Measurements from ENCODE around the gene SLC7A1. TPM values are rescaled to one million over a fixed set of nuclear protein-coding genes. Genes with fewer than 3 reads are reported as not detected.

Gene SLC7A1
- total and polyA plus RNA-seq, 2 donors (not counting 3 experiments of a cell fraction or from before 2014, with no cell fraction given), result 21.0 to 79.3 TPM

DNA sequence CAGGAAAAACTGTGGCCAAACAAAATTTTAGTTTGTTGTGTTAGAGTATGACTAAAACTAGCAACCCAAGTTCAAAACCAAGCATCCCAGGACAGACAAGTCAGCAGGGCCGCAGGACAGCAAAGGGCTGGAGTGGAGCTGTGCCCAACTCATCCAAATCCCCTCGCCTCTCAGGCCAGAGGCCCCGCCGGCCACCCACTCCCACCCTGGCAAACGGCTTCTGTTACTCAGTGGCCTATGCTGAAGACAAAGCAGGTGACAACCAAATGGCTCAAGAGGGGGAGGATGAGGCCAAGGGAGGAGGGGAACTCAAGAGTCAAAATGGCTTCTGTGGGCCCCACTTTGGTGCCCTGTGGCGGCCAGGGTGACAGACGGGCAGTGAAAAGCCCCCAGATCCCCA is 69.7 kb downstream of the SLC7A1 start:
- intact Hi-C loops (cut with micrococcal nuclease) (no loop called here), dilution Hi-C loops (cut with MboI; ENCODE audit: extremely low pct_ligation_motif_present, low sequenced_read_pairs) (no loop called here)
- Histone ChIP-seq H3K79me2 (ENCODE audit: control insufficient read depth, insufficient read depth, low read length) (peaks cover 9% of the 10 kb centered on the region), H3K4me3 (replicated peaks in 1 of 3; ENCODE audit: insufficient read depth in 1 of 3, low read depth in 1 of 3, low read length in 3 of 3) (no peak overlapping the region), H3K9me1 (replicated peaks; ENCODE audit: control insufficient read depth, extremely low read depth, insufficient read depth, low read length) (no peaks in the 10 kb centered on the region), H3K27me3 (ENCODE audit: control insufficient read depth in 2 of 2, insufficient read depth in 2 of 2, low read length in 2 of 2) (no peaks in the 10 kb centered on the region), H4K20me1 (replicated peaks; ENCODE audit: control insufficient read depth, extremely low read depth, insufficient read depth, low read length) (no peaks in the 10 kb centered on the region), H3K36me3 (ENCODE audit: control insufficient read depth in 2 of 2, extremely low read depth in 1 of 2, insufficient read depth in 2 of 2, low read length in 2 of 2) (peaks cover 12 to 19% of the 10 kb centered on the region in 2 experiments), H3K9ac (replicated peaks; ENCODE audit: extremely low read depth, insufficient read depth, low read length) (no peak overlapping the region), H3K4me1 (ENCODE audit: control insufficient read depth, extremely low read depth, insufficient read depth, low read length) (peaks cover 28% of the 10 kb centered on the region), H2AFZ (ENCODE audit: low read depth, low read length) (no peak overlapping the region), H3K27ac (ENCODE audit: insufficient read depth, low read depth, low read length) (no peak overlapping the region), H3K9me3 (replicated peaks; ENCODE audit: control insufficient read depth, insufficient read depth, low read length) (no peaks in the 10 kb centered on the region), H3K4me2 (ENCODE audit: insufficient read depth, low read length) (no peak overlapping the region)
- FAIRE-seq (no peak), DNase-seq (ENCODE audit: low read depth, low spot score) (no peak)
- BruUV-seq (replicated peaks), result no TSS peak
- TF ChIP-seq POLR2A (IDR thresholded peaks at IDR 0.05; ENCODE audit: low read depth, low read length), result no peak
- TF ChIP-seq JUN (IDR thresholded peaks at IDR 0.05; ENCODE audit: borderline replicate concordance, insufficient read depth, insufficient read length, low read depth), result no peak
- no peak for TF ChIP-seq MAX (IDR thresholded peaks at IDR 0.05; ENCODE audit: insufficient read depth, insufficient read length)
- no peak for TF ChIP-seq EZH2 (IDR thresholded peaks at IDR 0.05; ENCODE audit: borderline replicate concordance, low read depth, low read length, severe bottlenecking)
- TF ChIP-seq, protein P1, sequence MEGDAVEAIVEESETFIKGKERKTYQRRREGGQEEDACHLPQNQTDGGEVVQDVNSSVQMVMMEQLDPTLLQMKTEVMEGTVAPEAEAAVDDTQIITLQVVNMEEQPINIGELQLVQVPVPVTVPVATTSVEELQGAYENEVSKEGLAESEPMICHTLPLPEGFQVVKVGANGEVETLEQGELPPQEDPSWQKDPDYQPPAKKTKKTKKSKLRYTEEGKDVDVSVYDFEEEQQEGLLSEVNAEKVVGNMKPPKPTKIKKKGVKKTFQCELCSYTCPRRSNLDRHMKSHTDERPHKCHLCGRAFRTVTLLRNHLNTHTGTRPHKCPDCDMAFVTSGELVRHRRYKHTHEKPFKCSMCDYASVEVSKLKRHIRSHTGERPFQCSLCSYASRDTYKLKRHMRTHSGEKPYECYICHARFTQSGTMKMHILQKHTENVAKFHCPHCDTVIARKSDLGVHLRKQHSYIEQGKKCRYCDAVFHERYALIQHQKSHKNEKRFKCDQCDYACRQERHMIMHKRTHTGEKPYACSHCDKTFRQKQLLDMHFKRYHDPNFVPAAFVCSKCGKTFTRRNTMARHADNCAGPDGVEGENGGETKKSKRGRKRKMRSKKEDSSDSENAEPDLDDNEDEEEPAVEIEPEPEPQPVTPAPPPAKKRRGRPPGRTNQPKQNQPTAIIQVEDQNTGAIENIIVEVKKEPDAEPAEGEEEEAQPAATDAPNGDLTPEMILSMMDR (IDR thresholded peaks at IDR 0.05; ENCODE audit: extremely low read depth in 1 of 2, insufficient read depth in 1 of 2, low read depth in 1 of 2, low read length in 2 of 2), result no peak
- no peak for TF ChIP-seq FOS (IDR thresholded peaks at IDR 0.05; ENCODE audit: borderline replicate concordance, insufficient read depth, low read length)
- TF ChIP-seq MYC (IDR thresholded peaks at IDR 0.05; ENCODE audit: low read depth, low read length), result no peak
- no peak for TF ChIP-seq GATA2 (IDR thresholded peaks at IDR 0.05; ENCODE audit: insufficient read depth, insufficient read length, low read depth, low read length)
- TF ChIP-seq POLR2AphosphoS5 (IDR thresholded peaks at IDR 0.05; ENCODE audit: insufficient read depth, low read depth, low read length), result no peak
- CTCF ChIA-PET, result interaction anchor here (0.9 to 5.1 kb wide), 2 partner anchors 18 to 53 kb away, joined by 4 to 20 read pairs; no protein-coding TSS in a partner anchor
- POLR2A ChIA-PET, result no interaction called here

Data from endothelial cell of umbilical vein (primary cell).